T-cell (primary cell): ENCODE measurements around the gene RBM20. TPM values are rescaled to one million over a fixed set of nuclear protein-coding genes. Genes with fewer than 3 reads are reported as not detected.

Source experiments
- ATAC-seq, 4 experiments: fragments of 200-7000 bp in 3 of 4; fragments of 150-1000 bp in 1 of 4; cut with Tn5 transposase; replicated peaks in 1 of 4; 1 replicate in 3 of 4; 2 replicates in 1 of 4; pipeline ENCODE4 v1.10.0; 2021; ENCODE audit warnings: moderate library complexity in 3 of 4, mild to moderate bottlenecking in 2 of 4, moderate number of reproducible peaks in 1 of 4
- CTCF ChIA-PET, 2 donors: fragments of 300-600 bp; sonication (Branson Sonifier 250); formaldehyde crosslinking; loops; one replicate each; lab custom pipeline; 2022; ENCODE audit warnings: antibody characterized with exemption in 2 of 2; lab: Charles Lee
- POLR2A ChIA-PET, 2 donors: fragments of 300-600 bp; sonication (Branson Sonifier 250); formaldehyde crosslinking; loops; one replicate each; lab custom pipeline; 2022; ENCODE audit warnings: antibody characterized with exemption in 2 of 2; lab: Charles Lee
- DNase-seq, 35 experiments: peaks; one replicate each; pipeline versions ENCODE4 v3.0.0 to v3.0.0-alpha.2; 2013 to 2023
- H3K27ac ChIP-seq: one replicate; pipeline ENCODE4 v1.5.1; 2013; ENCODE audit warnings: low read length
- H3K27me3 ChIP-seq, 2 experiments: replicated peaks in 1 of 2; 1 replicate in 1 of 2; 2 replicates in 1 of 2; pipeline versions ENCODE4 v1.6.1 to v1.7.0; 2013; ENCODE audit warnings: low read length in 1 of 2, mixed read lengths in 1 of 2; ENCODE audit not compliant: control insufficient read depth in 2 of 2, insufficient read depth in 2 of 2; ENCODE audit errors: extremely low read depth in 1 of 2
- H3K36me3 ChIP-seq, 2 donors: 1 replicate in 1 of 2; 2 replicates in 1 of 2; pipeline versions ENCODE4 v1.6.1 to v1.7.0; 2013; ENCODE audit warnings: low read length in 1 of 2; ENCODE audit not compliant: control insufficient read depth in 2 of 2, insufficient read depth in 1 of 2; ENCODE audit errors: extremely low read depth in 1 of 2
- H3K4me1 ChIP-seq, 2 experiments: 1 replicate in 1 of 2; 2 replicates in 1 of 2; pipeline versions ENCODE4 v1.6.1 to v1.7.0; 2013; ENCODE audit warnings: low read length in 2 of 2, mixed read lengths in 1 of 2; ENCODE audit not compliant: insufficient read depth in 2 of 2, control insufficient read depth in 1 of 2; ENCODE audit errors: extremely low read depth in 1 of 2
- H3K4me3 ChIP-seq, 2 donors: 1 replicate in 1 of 2; 2 replicates in 1 of 2; pipeline versions ENCODE4 v1.5.1 to v1.7.0; 2013; ENCODE audit warnings: mild to moderate bottlenecking in 2 of 2, low read length in 1 of 2, moderate library complexity in 1 of 2; ENCODE audit not compliant: control insufficient read depth in 1 of 2; ENCODE audit errors: extremely low read depth in 1 of 2
- H3K9me3 ChIP-seq: 2 replicates; pipeline ENCODE4 v1.7.0; 2013
- H3K27ac Mint-ChIP-seq, 2 donors: one replicate each; pipeline ENCODE4 v1.8.0; 2020 to 2021; ENCODE audit warnings: mild to moderate bottlenecking in 2 of 2, mixed read lengths in 2 of 2
- H3K27me3 Mint-ChIP-seq, 2 donors: one replicate each; pipeline ENCODE4 v1.8.0; 2021 to 2022; ENCODE audit warnings: mixed read lengths in 2 of 2
- H3K36me3 Mint-ChIP-seq: one replicate; pipeline ENCODE4 v1.8.0; 2021; ENCODE audit warnings: mixed read lengths
- H3K4me1 Mint-ChIP-seq, 3 donors: one replicate each; pipeline ENCODE4 v1.8.0; 2020 to 2022; ENCODE audit warnings: mixed read lengths in 3 of 3, mild to moderate bottlenecking in 1 of 3
- H3K4me3 Mint-ChIP-seq, 3 donors: one replicate each; pipeline ENCODE4 v1.8.0; 2020 to 2022; ENCODE audit warnings: mild to moderate bottlenecking in 3 of 3, mixed read lengths in 3 of 3, moderate library complexity in 3 of 3
- H3K9me3 Mint-ChIP-seq, 3 donors: one replicate each; pipeline ENCODE4 v1.8.0; 2020 to 2022; ENCODE audit warnings: mixed read lengths in 3 of 3
- WGBS: methylation state at CpG from one replicate; pipeline ENCODE4 v1.1.5; 2013; ENCODE audit warnings: missing lambda C conversion rate; ENCODE audit not compliant: insufficient coverage; 5-methylcytosine and 5-hydroxymethylcytosine counted together
- total RNA-seq, 35 experiments: library from RNA in 6 of 35; stranded (reverse) in 6 of 35; fragments of 120-200 nt in 1 of 35; gene quantifications; one replicate each; pipeline versions ENCODE4 v1.2.1 to v1.2.4 and lab custom pipeline; 2013 to 2026

The RBM20 gene
- total RNA-seq, 5 donors from 2014 or later (not counting 1 experiment from before 2014, with no cell fraction given) = 0.09 to 3.0 (median 0.33) TPM

DNA sequence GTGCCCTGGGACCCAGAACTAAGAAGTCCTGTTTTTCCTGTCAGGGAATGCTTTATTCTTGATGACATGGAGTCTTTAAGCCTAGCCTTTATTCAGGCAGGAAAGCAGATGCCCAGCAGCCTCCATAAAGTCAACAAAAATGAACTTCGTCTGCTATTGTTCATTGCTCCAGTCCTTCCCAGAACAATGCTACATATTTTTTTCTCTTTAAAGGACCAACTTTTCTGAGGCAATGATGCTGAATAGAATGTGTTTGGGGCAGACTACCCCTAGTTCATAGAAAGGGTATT lies 180.0 kb downstream of the RBM20 start:
- no peaks in the 10 kb centered on the region for H3K36me3 Mint-ChIP-seq
- H3K9me3 Mint-ChIP-seq = no peaks in the 10 kb centered on the region
- Histone ChIP-seq H3K27ac (no peak overlapping the region), H3K9me3 (no peaks in the 10 kb centered on the region), H3K4me3 (no peak overlapping the region), H3K27me3 (no peaks in the 10 kb centered on the region), H3K4me1 (no peaks in the 10 kb centered on the region), H3K36me3 (no peaks in the 10 kb centered on the region)
- no peak overlapping the region for H3K27ac Mint-ChIP-seq
- CTCF ChIA-PET = interaction anchor here in 1 of 2 donors (0.7 to 1.2 kb wide), 2 partner anchors 19 to 244 kb away, joined by 3 to 4 read pairs; no protein-coding TSS in a partner anchor
- POLR2A ChIA-PET = no interaction called here
- H3K4me1 Mint-ChIP-seq = peaks cover 3 to 10% (median 6%) of the 10 kb centered on the region in 3 donors
- H3K27me3 Mint-ChIP-seq = no peaks in the 10 kb centered on the region
- no peak overlapping the region for H3K4me3 Mint-ChIP-seq
- no CpG with 5 or more reads among the region's 1 CpG for WGBS
- DNase-seq = no peak
- no peak for ATAC-seq

DNA sequence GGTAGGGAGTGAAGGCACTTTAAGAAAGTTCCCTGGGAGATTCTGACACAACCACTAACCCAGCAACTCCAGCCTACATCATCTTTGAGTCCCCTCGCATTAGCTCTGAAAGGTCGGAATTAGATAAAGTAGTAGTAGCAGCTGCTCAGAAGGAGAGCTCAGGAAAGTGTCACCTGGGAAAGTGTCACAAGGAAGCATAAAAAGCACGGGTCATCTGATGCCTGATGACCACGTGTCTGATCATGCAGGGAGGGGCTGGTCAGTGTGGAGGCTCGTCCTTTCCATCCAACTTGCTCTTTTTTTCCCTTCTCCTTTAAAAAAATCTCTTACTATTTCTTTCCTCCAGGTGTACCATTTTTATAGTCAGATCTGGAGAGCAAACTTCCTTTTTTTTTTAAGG lies 180.5 kb downstream of the RBM20 start:
- Mint-ChIP-seq H3K27me3 (no peaks in the 10 kb centered on the region), H3K36me3 (no peaks in the 10 kb centered on the region), H3K4me1 (peaks cover 3 to 10% (median 6%) of the 10 kb centered on the region in 3 donors), H3K27ac (no peak overlapping the region), H3K9me3 (no peaks in the 10 kb centered on the region), H3K4me3 (no peak overlapping the region)
- CTCF ChIA-PET = interaction anchor here in 1 of 2 donors (0.7 to 1.2 kb wide), 2 partner anchors 19 to 245 kb away, joined by 3 to 4 read pairs; no protein-coding TSS in a partner anchor
- Histone ChIP-seq H3K27ac (no peak overlapping the region), H3K27me3 (no peaks in the 10 kb centered on the region), H3K9me3 (no peaks in the 10 kb centered on the region), H3K36me3 (no peaks in the 10 kb centered on the region), H3K4me1 (no peaks in the 10 kb centered on the region), H3K4me3 (no peak overlapping the region)
- DNase-seq (no peak), ATAC-seq (no peak)
- POLR2A ChIA-PET = no interaction called here
- WGBS = 80% methylated on average over 2 of the region's 5 CpGs

DNA sequence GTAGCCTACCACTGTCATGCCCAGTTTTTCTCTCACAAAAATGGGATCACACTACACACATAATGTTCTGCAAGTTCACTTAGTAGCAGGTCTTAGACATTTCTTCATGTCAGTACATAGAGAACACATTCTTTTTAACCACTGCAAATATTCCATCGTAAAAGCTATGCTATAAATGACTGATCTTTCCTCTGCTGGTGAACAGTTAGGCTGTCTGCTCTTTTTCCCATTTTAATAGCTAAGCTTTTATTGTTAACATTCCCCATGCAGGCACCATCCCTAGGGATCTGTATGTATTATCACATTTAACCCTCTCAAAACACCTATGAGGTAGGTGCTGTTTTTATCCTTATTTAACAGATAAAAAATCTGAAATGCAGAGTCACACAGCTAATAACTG lies 181.4 kb downstream of the RBM20 start:
- Mint-ChIP-seq H3K36me3 (no peaks in the 10 kb centered on the region), H3K27me3 (no peaks in the 10 kb centered on the region), H3K4me3 (no peak overlapping the region), H3K27ac (peak overlapping the region in 1 of 2 donors; percentile 53), H3K4me1 (peaks cover 3 to 10% (median 6%) of the 10 kb centered on the region in 3 donors), H3K9me3 (no peaks in the 10 kb centered on the region)
- peaks cover 0 to 4% of the 10 kb centered on the region in 2 experiments for H3K27me3 ChIP-seq
- H3K9me3 ChIP-seq = no peaks in the 10 kb centered on the region
- CTCF ChIA-PET = no interaction called here
- DNase-seq (no peak), ATAC-seq (no peak)
- H3K4me3 ChIP-seq = no peak overlapping the region
- POLR2A ChIA-PET = interaction anchor here in 1 of 2 donors (0.7 kb wide), 1 partner anchor 52 kb away, joined by 4 read pairs; no protein-coding TSS in a partner anchor
- no peaks in the 10 kb centered on the region for H3K36me3 ChIP-seq
- no peak overlapping the region for H3K27ac ChIP-seq
- H3K4me1 ChIP-seq = no peaks in the 10 kb centered on the region
- no CpG with 5 or more reads among the region's 1 CpG for WGBS

DNA sequence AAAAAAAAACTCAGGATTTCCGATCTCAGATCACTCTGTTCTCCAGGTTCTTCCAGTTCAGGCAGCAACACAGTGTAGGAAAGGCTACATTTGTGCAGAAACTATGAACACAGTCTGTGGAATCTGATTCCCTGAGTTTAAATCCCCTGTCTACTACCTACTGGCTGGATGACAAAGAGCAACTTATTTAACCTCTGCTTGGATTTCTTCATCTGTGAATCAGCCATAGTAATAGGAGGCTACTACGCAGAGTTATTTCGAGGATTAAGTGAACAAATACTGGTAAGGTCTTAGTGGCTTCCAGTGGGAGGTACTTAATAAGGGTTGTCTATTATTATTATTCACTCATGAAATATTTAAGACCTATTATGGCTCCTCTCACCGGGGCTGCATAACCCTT lies 183.3 kb downstream of the RBM20 start:
- peaks cover 0 to 4% of the 10 kb centered on the region in 2 experiments for H3K27me3 ChIP-seq
- CTCF ChIA-PET = no interaction called here
- POLR2A ChIA-PET = no interaction called here
- H3K4me1 ChIP-seq = no peaks in the 10 kb centered on the region
- Mint-ChIP-seq H3K27me3 (no peaks in the 10 kb centered on the region), H3K36me3 (no peaks in the 10 kb centered on the region), H3K4me1 (peaks cover 2 to 7% (median 5%) of the 10 kb centered on the region in 3 donors), H3K27ac (no peak overlapping the region), H3K4me3 (no peak overlapping the region), H3K9me3 (no peaks in the 10 kb centered on the region)
- 100% methylated on average over 1 of the region's 4 CpGs for WGBS
- no peak overlapping the region for H3K4me3 ChIP-seq
- ATAC-seq = no peak
- DNase-seq = no peak
- no peak overlapping the region for H3K27ac ChIP-seq
- no peaks in the 10 kb centered on the region for H3K36me3 ChIP-seq
- H3K9me3 ChIP-seq = no peaks in the 10 kb centered on the region

DNA sequence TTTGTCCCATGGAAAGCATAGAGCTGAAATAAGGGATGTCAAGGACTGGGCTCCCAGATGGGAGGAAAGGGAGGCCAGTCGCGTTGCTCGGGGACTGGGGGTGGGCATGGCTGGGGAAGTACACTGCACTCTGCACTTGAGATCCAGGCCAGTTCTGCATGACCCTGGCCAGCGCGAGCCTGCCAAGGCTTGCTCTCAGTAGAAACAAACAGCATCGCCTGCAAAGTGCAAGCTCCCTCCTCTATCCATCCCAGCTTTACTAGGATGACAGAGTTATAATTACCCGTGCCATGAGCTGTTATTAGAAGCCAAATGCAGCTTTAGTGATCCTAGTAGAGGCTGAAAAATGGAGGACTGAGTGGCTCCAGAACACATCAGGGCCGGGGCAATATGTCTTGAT lies 183.7 kb downstream of the RBM20 start:
- 96% methylated on average over 7 of the region's 8 CpGs for WGBS
- POLR2A ChIA-PET = interaction anchor here in 1 of 2 donors (0.6 kb wide), 1 partner anchor 56 kb away, joined by 3 read pairs; no protein-coding TSS in a partner anchor

DNA sequence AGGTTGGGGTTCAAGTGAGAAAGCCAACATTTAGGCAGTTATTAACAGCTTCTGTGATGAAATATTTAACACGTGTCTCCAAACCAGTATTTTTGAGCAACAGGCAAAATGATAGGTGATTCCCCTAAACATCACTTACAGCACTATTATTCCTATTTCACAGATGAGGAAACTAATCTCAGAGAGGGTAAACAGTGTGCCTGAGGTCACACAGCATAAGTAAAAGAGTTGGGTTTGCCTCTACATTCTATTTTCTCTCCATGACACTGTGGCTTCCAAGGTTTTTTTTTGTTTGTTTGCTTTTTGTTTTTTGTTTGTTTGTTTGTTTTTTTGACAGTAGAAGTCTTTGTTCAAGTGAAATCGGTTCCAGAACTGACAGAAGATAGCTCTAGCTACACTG lies 184.4 kb downstream of the RBM20 start:
- H3K4me3 ChIP-seq = no peak overlapping the region
- H3K9me3 ChIP-seq = no peaks in the 10 kb centered on the region
- H3K27me3 ChIP-seq = peaks cover 0 to 4% of the 10 kb centered on the region in 2 experiments
- Mint-ChIP-seq H3K4me1 (peaks cover 6 to 12% (median 7%) of the 10 kb centered on the region in 3 donors), H3K27ac (no peak overlapping the region), H3K27me3 (no peaks in the 10 kb centered on the region), H3K36me3 (no peaks in the 10 kb centered on the region), H3K9me3 (no peaks in the 10 kb centered on the region), H3K4me3 (no peak overlapping the region)
- no peak for DNase-seq
- CTCF ChIA-PET = no interaction called here
- 80% methylated on average over 1 of the region's 2 CpGs for WGBS
- H3K27ac ChIP-seq = no peak overlapping the region
- H3K36me3 ChIP-seq = no peaks in the 10 kb centered on the region
- peaks cover 3 to 8% of the 10 kb centered on the region in 2 experiments for H3K4me1 ChIP-seq
- POLR2A ChIA-PET = interaction anchor here in 1 of 2 donors (0.6 to 0.7 kb wide), 2 partner anchors 38 to 55 kb away, joined by 3 read pairs; no protein-coding TSS in a partner anchor
- no peak for ATAC-seq

More for the DNA sequence above, 183.7 kb downstream of the RBM20 start:
- CTCF ChIA-PET = no interaction called here
- no peak overlapping the region for H3K27ac ChIP-seq
- Mint-ChIP-seq H3K4me3 (no peak overlapping the region), H3K27ac (no peak overlapping the region), H3K9me3 (no peaks in the 10 kb centered on the region), H3K4me1 (peaks cover 3 to 9% (median 7%) of the 10 kb centered on the region in 3 donors), H3K36me3 (no peaks in the 10 kb centered on the region), H3K27me3 (no peaks in the 10 kb centered on the region)
- H3K27me3 ChIP-seq = peaks cover 0 to 4% of the 10 kb centered on the region in 2 experiments
- H3K36me3 ChIP-seq = no peaks in the 10 kb centered on the region
- ATAC-seq = no peak
- no peak for DNase-seq
- H3K9me3 ChIP-seq = no peaks in the 10 kb centered on the region
- peaks cover 0 to 3% of the 10 kb centered on the region in 2 experiments for H3K4me1 ChIP-seq
- H3K4me3 ChIP-seq = no peak overlapping the region
